Measurements from ENCODE around the gene CLMN.

The CLMN gene

DNA sequence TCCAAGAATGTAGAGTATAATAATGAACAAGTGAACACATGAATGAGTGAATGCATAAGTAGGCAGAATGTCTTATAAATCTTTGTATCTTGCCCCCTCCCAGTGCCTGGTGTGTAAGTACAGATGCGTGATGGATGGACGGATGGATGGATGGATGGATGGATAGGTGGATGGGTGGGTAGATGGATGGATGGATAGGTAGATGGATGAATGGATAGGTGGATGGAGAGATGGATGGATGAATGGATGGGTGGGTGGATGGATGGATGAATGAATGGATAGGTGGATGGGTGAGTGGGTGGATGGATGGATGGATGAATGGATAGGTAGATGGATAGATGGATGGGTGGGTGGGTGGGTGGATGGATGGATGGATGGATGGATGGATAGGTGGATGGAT is 74.4 kb downstream of the CLMN start:
- no peak for DNase-seq

DNA sequence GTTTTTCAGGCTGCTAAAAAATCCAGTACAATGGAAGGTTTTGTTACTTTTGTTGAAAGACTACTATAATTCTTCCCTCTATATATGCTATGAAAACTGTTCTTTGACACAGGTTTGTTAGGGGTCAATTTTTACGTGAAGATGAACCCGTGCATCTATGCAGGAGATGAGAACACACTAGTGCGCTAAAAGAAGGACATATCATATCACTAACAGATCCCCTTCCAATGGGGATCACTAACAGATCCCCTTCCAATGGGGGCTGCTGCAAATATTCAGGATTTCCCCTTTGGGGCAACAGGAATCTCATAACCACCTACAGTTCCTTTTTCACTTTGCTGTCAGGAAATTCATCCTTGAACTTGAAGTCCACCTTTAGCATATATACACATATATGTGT is 75.1 kb downstream of the CLMN start:
- DNase-seq, result no peak

DNA sequence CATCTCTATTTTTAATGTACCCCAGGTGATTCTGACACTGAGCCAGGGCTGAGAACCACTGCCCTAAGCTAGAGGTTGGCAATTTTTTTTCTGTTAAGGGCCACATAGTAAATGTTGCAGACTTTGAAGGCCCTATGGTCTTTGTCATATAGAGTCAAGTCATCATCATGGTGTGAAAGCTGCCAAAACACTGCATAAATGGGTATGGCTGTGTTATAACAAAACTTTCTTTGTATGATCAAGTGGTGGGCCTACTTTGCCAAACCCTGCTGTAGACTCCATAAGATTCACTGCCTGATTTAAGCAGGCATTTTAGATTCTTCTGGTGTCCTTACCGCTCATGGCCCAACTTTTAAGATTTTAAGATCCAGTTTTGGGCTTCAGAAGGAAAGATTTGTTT is 76.8 kb downstream of the CLMN start:
- no peak for DNase-seq

DNA sequence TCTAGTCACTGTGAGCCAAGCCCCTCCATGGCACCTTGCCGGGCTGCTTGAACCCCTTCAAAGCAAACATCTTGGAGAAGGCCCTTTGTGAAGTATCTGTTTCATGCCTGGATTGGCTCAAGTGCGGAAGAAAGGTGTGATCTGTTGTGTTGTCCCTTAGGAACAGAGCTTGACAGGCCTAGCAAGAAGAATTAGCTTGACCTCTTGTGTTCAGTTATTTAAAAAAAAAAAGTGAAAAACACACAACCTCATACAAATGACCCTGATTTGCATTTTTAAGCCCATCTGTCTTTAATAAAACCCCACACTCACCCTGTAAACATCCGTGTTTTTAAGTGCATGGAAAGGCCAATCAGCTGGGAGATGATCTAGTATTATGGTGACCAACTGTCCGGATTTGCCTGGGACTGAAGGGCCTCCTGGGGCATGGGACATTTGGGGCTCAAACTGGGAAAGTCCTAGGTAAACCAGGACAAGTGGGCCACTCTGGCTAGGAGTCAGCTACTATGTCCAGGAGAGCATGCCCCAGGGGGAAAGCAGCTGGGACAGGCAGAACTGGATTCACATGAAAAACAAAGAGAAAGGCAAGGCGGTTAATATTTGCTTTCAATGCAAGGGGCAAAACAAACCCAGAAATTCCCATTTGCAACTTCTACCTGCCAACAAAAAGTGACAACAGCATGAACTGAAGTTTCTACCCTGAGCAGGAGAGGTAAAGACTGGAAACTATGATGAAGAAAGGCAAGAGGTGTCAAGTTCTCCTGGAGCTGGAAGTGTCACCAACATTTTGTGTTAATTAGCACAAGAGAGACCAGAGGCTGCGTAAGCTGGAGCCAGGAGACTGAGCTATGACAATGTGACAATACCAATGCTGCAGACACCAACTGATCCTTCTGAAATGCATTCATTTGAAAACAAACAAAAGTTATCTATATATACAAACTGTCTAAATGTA is 78.6 kb downstream of the CLMN start:
- no peak for DNase-seq

DNA sequence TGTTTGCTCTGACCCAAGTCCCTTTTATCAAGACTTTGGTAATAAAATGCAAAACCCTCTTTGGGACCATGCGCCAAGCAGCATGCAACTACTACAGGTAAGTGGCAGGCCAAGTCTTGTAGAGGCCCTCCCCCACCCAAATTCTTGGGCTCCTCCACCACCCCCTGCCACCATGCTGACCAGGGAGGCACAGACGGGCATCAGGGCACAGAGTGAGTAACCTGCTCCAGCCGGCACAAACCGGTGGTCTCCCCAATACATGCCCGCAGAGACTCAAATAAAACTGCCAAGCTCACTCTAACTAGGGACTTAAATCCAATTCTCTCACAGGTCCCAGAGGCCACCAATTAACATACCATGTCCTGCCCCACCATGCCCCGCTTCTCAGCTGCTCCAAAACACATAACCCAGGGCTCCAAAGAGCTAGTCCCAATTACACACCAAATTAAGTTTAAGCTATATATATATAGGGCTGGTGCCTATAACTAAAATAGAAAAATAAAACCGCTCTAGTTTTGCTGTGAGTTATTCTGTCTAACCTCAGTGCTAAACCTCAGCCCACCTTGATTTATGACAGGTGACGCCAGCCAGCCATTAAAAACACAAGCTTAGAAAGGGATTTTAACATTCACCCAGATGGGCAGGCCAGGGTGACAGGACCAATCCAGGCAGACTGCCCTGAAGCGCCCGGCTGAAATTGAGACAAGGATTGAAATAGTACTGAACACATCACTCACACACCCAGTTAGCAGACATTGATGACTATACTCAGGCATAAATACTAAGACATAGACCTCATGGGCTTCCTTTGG is 81.0 kb downstream of the CLMN start:
- no peak for DNase-seq

DNA sequence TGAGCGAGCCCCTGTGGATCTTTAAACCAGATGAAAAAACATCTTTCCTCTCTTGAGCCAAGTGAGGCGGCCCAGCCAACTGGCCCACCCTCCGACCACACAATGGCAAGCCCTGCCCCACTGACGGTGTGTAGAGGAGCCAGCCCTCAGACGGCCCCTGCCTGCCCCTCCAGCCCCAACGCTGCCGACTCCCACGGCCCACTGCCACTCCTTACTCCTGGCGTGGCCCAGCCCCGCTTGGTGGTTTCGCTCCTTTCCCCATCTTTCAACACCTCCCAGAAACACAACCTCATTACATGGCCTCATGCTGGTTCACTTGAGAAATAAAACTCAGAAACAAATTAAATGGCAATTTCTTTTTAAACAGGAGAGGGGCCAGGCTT is 81.8 kb downstream of the CLMN start:
- DNase-seq, result no peak

DNA sequence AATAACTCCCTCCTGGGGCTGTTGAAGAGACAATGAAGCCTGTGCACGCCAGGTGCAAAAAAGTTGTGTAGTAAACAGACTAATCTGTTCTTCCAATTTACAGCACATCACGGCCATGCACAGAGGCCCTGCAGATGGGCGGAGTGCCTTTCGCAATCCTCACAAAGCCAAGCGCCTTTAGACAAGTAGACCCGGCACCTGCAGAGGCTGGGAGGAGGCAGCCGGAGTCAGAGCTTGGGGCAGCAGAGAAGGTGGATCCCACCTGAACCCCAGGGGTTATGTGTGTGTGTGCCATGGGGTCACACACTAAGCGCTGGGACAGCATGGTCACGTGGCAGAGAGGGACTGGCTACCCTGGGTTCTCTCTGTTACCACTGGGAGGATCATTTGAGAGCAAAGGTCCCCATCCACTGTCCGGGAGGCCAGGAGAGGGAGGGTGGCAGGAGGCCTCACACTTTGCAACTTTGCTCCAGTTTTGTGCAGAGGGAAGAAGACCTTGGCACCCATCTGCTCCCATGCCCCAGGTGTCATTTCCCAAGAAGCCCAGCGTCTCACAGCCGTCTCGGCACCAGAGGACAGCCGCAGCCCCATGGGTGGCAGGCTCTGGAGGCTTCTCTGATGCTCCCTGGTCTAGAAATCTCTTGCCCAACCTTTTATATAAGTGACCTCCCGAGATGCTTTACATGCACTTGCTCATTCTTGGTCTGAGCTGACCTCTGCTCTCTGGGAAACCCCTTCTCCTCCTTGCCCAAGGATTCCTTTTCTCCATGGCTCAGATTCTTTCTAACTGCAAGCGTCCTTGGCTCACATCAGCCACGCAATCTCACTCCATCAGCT is 82.4 kb downstream of the CLMN start:
- no peak for DNase-seq

DNA sequence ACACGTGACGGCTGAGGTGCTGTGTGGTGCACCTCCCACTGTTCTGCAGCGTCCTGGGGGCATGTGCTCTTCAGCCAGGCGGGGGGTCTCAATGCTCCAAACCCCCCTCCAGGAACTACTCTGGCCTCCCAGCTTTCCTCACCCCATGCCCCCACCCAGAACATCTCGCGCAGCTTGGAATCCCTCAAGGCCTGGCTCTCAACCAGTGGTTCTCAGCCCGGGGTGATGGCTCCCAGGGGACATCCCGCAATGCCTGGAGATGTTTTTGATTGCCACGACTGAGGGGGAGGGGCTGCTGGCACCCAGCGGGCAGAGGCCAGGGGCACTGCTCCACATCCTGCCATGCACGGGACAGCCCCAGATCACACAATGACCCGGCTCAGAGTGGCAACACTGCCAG is 83.5 kb downstream of the CLMN start:
- no peak for DNase-seq

DNA sequence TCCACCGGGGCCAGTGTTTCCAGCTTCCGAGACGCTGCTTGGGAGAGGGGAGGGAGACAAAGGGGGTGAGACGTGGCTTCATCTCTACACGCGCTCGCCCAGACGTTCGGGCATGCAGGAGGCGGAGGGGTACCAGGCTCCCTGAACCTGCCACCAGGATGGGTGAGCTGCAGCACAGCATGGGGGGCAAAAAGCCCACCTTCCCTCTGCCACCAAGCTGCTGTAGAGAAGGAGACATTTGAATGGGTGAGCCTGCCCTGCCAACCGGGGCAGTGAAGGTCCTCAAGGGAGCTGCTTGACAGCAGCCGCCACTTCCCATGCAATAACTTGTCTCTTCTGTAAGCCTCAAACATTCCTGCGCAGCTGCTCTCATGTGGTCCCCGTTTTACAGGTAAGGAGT is 83.9 kb downstream of the CLMN start:
- DNase-seq, result no peak

DNA sequence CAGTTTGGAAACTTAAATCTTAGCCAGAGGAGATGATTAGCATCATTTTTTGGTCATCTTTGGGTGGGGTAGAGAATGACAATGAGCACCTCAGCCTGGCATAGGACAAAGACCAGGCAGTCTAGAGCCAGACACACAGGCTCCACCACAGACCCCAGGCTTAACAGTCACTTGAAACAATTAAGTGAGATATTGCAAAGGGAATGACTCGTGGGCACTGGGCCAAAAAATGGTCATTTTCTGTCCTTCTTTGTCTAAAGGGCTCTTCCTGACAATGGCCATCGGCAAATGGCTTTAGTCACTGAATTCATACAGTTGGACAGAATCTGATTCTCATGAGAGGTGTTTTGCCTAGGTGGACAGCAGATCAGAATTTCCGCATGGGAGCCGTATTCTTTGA is 84.4 kb downstream of the CLMN start:
- peak in 1 of 51 donors; percentile 19 for DNase-seq

DNA sequence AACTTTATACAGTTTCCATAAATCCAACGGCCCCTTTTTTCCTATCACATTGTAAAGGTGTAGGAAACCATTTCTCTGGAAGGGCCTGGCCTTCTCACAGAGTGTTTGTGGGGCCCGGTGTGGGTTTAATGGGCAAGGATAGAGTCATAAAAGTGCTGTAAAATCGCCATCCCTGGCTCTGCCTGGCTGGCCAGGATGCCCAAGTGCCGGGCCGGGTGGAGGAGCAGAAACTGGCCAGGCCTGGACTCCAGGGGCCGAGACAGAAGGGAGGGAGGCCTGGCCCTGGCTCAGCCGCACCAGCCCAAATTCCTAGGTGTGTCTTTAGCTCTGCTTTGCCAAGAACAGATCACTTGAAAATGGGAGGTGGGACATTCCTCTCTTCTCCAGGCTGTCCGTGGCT is 85.3 kb downstream of the CLMN start:
- no peak for DNase-seq

DNA sequence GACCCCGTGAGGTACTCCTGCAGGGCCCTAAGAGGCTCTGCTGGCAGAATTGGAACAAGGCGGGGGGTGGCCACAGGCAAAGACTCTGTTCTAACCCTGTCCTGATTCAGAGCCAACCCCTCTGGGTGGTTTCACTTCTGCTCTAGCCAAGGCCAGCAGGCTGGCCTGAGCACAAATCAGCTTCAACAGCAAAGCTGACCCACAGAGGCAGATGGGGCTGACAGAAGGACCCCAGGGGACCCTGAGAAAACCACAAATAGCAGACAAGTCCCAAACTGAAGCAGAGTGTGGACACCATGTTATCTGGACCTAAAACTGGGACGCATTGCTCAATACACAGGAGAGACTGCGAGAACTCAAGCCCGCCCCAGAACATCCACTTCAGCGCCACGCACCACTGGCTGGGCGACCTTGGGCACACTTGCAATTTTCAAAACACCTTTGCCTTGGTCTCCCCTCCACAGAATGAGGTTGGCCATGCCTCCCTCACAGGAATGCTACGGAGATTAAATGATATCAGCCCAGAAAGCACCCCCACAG is 85.9 kb downstream of the CLMN start:
- DNase-seq, result peak in 11 of 51 donors; percentile 6 to 28 (median 16)

DNA sequence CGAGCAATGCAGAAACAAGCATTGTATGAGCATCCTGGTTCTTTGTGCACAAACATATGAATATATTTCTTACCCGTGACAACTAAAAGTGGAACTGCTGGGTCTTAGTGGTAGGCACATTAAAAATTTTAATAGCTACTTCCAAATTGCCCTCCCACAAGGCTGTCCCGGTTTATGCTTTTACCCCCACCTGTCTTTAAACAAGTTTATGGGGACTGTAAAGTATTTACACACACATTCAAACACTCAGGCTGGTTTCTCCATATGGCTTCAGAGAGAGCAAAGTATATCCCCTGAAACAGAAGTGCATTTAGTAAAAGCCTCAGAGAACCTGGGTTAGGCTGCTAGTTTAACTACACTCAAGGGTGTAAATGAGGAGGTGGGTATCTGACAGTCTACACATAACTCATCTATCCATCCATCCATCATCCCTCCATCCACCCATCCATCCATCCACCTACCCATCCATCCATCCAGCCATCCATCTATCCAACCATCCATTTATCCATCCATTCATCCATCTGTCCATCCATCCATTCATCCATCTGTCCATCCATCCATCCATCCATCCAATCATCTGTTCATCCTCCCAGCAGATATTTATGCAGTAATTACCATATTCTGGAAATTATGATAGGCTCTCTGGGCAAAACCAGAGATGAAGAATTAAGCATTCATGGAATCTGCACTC is 86.7 kb downstream of the CLMN start:
- no peak for DNase-seq

DNA sequence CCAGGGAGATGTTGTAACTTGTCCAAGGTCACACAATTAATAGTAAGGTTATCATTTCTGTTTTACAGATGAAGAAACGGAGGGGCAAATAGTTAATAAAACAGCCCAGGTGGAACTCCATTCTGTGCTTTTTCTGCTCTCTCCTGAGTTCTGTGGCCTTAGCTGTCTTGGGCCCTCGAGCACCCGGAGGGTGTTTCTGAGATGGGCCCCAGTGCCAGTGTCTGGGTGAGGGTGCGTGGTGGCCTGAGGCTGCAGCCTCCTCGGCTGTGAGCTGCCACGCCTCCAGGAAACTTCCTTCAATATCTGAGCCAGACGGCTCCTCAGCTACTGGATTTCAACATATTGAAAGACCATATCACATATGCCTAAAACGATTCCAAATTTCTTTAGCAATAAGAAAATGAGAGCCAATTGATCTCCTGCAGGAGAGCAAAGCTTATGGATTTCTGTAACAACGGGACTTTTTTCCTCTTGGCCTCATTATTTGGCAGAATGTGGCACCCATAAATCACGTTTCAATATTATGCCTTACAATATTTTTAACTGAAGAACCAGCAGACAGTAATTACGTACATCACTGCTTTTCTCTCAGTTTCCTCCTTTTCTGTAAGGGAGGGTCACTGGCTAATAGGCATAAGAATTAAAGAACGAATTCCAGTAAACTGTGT is 87.6 kb downstream of the CLMN start:
- DNase-seq, result no peak

DNA sequence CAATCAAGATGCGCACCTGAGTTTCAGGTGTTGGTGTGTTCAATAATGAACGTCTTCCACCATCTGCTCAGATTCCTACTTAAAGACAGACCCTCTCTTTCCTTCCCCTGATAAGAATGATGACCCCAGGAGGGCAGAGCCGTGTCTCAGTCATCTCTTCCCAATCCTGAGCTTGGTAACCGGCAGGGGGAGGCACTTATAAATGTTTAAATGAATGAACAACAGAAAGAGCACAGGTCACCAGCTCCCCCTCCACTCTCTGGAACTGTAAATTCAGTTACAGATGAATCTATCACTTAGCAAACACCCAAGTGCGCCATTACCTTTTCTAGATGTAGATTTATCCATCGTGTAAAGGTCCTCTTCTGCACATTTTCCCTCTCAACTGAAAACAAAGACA is 90.0 kb downstream of the CLMN start:
- no peak for DNase-seq

DNA sequence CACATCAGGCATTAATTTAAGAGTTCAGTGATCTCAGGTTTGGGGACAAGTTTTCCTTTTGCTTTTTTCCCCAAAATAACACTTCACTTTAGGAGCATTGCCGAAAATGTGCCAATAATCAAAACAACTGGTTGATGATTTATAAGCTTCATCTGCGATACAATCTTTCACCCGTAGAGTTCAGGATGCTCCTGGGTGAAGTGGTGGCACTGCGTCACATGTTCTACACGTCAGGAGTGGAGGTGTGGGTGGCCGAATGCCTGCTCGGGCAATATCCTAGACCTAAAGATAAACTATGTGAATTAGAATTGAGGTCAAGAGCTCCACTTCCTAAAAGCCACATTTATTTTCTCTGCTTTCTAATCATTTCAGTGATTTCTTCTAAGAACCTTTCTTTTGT is 91.5 kb downstream of the CLMN start:
- no peak for DNase-seq

DNA sequence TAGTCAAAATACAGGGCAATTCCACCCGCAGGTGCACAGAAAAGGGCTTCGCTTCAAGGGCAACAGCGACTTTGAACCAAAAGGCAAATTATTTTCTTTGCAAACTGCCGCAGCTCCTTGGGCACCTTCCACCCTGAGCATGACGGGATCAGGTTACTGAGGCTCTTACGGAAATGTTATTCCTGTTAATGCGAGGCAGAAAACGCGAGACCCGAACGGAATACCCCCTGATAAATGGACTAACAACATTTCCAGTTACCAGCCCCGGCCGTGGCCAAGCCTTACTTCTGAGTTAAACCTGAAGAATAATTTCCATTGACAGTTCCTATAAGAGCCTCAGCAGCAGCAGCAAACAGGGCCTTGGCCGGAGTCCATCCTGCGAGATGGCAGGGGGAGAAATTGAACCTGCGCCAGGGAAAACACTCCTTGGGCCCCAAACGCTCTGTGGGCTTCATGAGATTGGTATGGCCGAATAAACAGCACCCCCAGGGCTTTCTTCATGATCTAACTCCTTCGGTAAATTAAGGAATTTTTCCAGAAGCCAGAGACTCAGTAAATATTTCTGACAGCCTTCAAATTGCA is 92.3 kb downstream of the CLMN start:
- DNase-seq, result peak in 1 of 51 donors; percentile 11

DNA sequence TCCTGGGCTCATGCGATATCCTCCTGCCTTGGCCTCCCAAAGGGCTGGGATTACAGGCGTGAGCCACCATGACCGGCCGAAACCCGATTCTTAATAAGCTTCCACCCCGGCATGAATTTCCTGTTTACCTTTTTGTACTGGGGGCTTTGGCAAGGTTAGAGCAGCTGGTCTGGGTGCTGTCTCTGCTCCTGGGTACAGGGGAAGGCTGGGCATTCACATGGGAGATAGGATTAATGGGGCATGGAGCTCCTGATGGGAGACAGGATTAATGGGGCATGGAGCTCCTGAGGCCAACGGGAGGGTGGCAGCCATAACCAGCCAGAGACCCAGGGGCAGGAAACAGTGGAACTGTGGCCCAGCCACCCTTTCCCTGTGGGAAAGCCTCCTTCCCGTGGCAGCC is 92.9 kb downstream of the CLMN start:
- no peak for DNase-seq

DNA sequence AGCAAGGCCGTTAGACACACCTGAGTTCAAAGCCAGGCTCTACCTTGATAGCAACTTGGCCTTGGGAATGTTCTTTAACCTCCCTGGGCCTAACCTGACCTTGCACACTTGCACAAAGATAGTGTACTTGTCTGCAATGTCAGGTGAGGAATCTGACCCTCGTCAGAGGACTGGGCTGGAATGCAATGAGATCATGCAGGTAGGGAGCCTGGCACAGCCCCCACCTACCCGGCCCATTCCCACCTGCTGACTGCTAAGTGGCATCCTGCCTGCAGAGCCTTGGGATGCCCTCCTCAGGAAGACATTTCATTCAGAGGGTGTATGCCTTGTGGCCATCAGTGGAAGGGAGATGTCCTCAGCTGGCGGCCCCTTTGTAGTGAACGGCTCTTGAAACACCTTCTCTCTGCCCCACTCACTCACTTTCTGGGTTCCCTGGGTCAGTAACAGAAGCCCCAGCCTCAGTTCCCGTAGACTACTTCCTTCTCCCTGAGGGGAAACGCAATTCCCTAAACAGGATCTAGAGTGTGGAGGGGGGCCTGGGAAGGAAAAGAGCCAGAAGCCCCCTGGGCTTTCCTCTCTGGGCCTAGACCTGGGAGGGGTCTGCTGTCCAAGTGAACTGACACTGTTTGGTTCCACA is 94.3 kb downstream of the CLMN start:
- no peak for DNase-seq
